Neural cell (in vitro differentiated cells): ENCODE data around the gene CILP2. TPM values are rescaled to one million over a fixed set of nuclear protein-coding genes. Genes with fewer than 3 reads are reported as not detected.

Experiments used
- H2AFZ ChIP-seq: fragments of 200-600, 300-800 bp; sonication (generic), shearing (Covaris generic); 2 replicates; pipeline ENCODE4 v1.6.0; 2014; ENCODE audit warnings: low read depth, mild to moderate bottlenecking, antibody characterized with exemption, low read length, moderate library complexity
- H3F3A ChIP-seq: fragments of 200-600 bp; shearing (Covaris generic); 2 replicates; pipeline ENCODE4 v1.6.1; 2016; ENCODE audit warnings: mild to moderate bottlenecking, moderate library complexity, mixed read lengths, antibody characterized with exemption, low read length; ENCODE audit not compliant: insufficient read depth, poor library complexity, severe bottlenecking
- H3K27ac ChIP-seq: fragments of 200-600, 300-800 bp; sonication (generic), shearing (Covaris generic); 2 replicates; pipeline ENCODE4 v1.5.1; 2014; ENCODE audit warnings: mild to moderate bottlenecking, low read length, moderate library complexity
- H3K27me3 ChIP-seq: fragments of 300-800, 200-600 bp; sonication (generic), shearing (Covaris generic); 2 replicates; pipeline ENCODE4 v1.6.0; 2014; ENCODE audit warnings: mild to moderate bottlenecking, low read depth, low read length, moderate library complexity; ENCODE audit not compliant: insufficient read depth
- H3K36me3 ChIP-seq: fragments of 300-800, 200-600 bp; sonication (generic), shearing (Covaris generic); 2 replicates; pipeline ENCODE4 v1.5.1; 2014; ENCODE audit warnings: mild to moderate bottlenecking, antibody characterized with exemption, low read length, moderate library complexity; ENCODE audit not compliant: insufficient read depth
- H3K4me2 ChIP-seq: fragments of 300-800, 200-600 bp; sonication (generic), shearing (Covaris generic); 2 replicates; pipeline ENCODE4 v1.6.0; 2014; ENCODE audit warnings: mild to moderate bottlenecking, low read length
- H3K4me3 ChIP-seq: fragments of 300-800, 200-600 bp; sonication (generic), shearing (Covaris generic); 2 replicates; pipeline ENCODE4 v1.5.1; 2014; ENCODE audit warnings: mild to moderate bottlenecking, low read length, moderate library complexity
- H3K79me2 ChIP-seq: fragments of 200-600 bp; shearing (Covaris generic); replicated peaks from 2 replicates; pipeline ENCODE4 v1.6.0; 2014; ENCODE audit warnings: mild to moderate bottlenecking, low read length, moderate library complexity; ENCODE audit not compliant: insufficient read depth
- H3K9ac ChIP-seq: fragments of 300-800, 200-600 bp; sonication (generic), shearing (Covaris generic); 2 replicates; pipeline ENCODE4 v1.6.1; 2016; ENCODE audit warnings: mild to moderate bottlenecking, low read length, mixed read lengths
- H3K9me2 ChIP-seq: fragments of 200-600 bp; shearing (Covaris generic); 2 replicates; pipeline ENCODE4 v1.6.1; 2016; ENCODE audit warnings: mild to moderate bottlenecking, low read length, mixed read lengths; ENCODE audit not compliant: insufficient read depth
- H3K9me3 ChIP-seq: fragments of 200-600, 300-800 bp; sonication (generic), shearing (Covaris generic); 2 replicates; pipeline ENCODE4 v1.6.1; 2016; ENCODE audit warnings: mild to moderate bottlenecking, mixed run types, low read length, moderate library complexity, mixed read lengths
- H4K20me1 ChIP-seq: fragments of 200-600 bp; shearing (Covaris generic); 2 replicates; pipeline ENCODE4 v1.6.1; 2016; ENCODE audit warnings: mild to moderate bottlenecking, mixed run types; ENCODE audit not compliant: insufficient read depth
- CTCF ChIP-seq: fragments of 450-650 bp; IDR thresholded peaks from 2 replicates; pipeline ENCODE4 v1.5.1; 2014; ENCODE audit warnings: antibody characterized with exemption, mild to moderate bottlenecking, moderate library complexity; ENCODE audit not compliant: poor library complexity, severe bottlenecking
- EP300 ChIP-seq: fragments of 450-650 bp; conservative IDR thresholded peaks from 2 replicates; pipeline ENCODE4 v1.6.1; 2014; ENCODE audit warnings: antibody characterized with exemption, mild to moderate bottlenecking, moderate library complexity; ENCODE audit not compliant: poor library complexity, severe bottlenecking
- EZH2 ChIP-seq: fragments of 200-600, 300-800 bp; shearing (Covaris generic), sonication (generic); IDR thresholded peaks from 2 replicates; pipeline ENCODE4 v1.6.1; 2014; ENCODE audit warnings: antibody characterized with exemption, low read length, borderline replicate concordance, mild to moderate bottlenecking; ENCODE audit not compliant: insufficient read depth, poor library complexity, severe bottlenecking
- MXI1 ChIP-seq: fragments of 450-650 bp; conservative IDR thresholded peaks from 2 replicates; pipeline ENCODE4 v1.6.1; 2014; ENCODE audit warnings: antibody characterized with exemption, mild to moderate bottlenecking; ENCODE audit not compliant: poor library complexity, severe bottlenecking
- POLR2AphosphoS5 ChIP-seq: IDR thresholded peaks from 2 replicates; pipeline ENCODE4 v1.6.1; 2012
- RAD21 ChIP-seq: fragments of 450-650 bp; conservative IDR thresholded peaks from 2 replicates; pipeline ENCODE4 v1.6.1; 2014; ENCODE audit warnings: antibody characterized with exemption, mild to moderate bottlenecking, moderate library complexity
- REST ChIP-seq: IDR thresholded peaks from 2 replicates; pipeline ENCODE4 v1.6.1; 2012; ENCODE audit warnings: borderline replicate concordance
- SMC3 ChIP-seq: fragments of 450-650 bp; conservative IDR thresholded peaks from 2 replicates; pipeline ENCODE4 v1.6.1; 2014; ENCODE audit warnings: antibody characterized with exemption, mild to moderate bottlenecking, moderate library complexity; ENCODE audit not compliant: poor library complexity
- TAF1 ChIP-seq: IDR thresholded peaks from 2 replicates; pipeline ENCODE4 v1.6.1; 2012; ENCODE audit warnings: low read depth
- polyA plus RNA-seq: library from polyadenylated mRNA; depleted of rRNA; stranded (reverse); fragments of >200 nt; gene quantifications from 2 replicates; pipeline ENCODE4 v1.2.3, GENCODE V29; 2014

CILP2 gene
- polyA plus RNA-seq, 1 donor from 2014 or later, result 0.84 TPM

GRCh38 chr19:19498255-19498991 lies 39.6 kb upstream of the CILP2 start (continued):
- no peak for TF ChIP-seq SMC3
- TF ChIP-seq TAF1, result no peak
- TF ChIP-seq POLR2AphosphoS5, result no peak

- Histone ChIP-seq H3K4me3 (no peak overlapping the region), H3K79me2 (no peaks in the 10 kb centered on the region), H3K4me2 (no peak overlapping the region), H3K9ac (no peak overlapping the region), H2AFZ (no peak overlapping the region), H3F3A (no peaks in the 10 kb centered on the region), H3K36me3 (no peaks in the 10 kb centered on the region), H3K9me2 (no peaks in the 10 kb centered on the region), H3K27me3 (no peaks in the 10 kb centered on the region), H3K9me3 (no peaks in the 10 kb centered on the region), H4K20me1 (no peaks in the 10 kb centered on the region), H3K27ac (no peak overlapping the region)
- no peak for TF ChIP-seq SMC3
- no peak for TF ChIP-seq MXI1
- no peak for TF ChIP-seq POLR2AphosphoS5
- no peak for TF ChIP-seq TAF1
- no peak for TF ChIP-seq EZH2
- no peak for TF ChIP-seq CTCF
- TF ChIP-seq REST, result no peak
- TF ChIP-seq EP300, result no peak
- TF ChIP-seq RAD21, result no peak
These were observed 38.6 kb upstream of the CILP2 start for GRCh38 chr19:19499272-19499995.
